GM21825 (cell line): ENCODE data around the gene ZNF768.
"Not testable (repeated sequence)": the region's sequence is repeated elsewhere in the genome, so short reads cannot be mapped to it uniquely, and the experiment has no call there.

ENCODE experiments used
- ATAC-seq: cut with Tn5 transposase; IDR thresholded peaks from one replicate; pipeline ENCODE4 v1.9.1; 2021; ENCODE audit warnings: mild to moderate bottlenecking, moderate library complexity; ENCODE audit not compliant: unreplicated experiment

Gene ZNF768

GRCh38 chr16:30533748-30534367 is 7.5 kb upstream of the ZNF768 start:
- ATAC-seq, result peak; percentile 14

DNA sequence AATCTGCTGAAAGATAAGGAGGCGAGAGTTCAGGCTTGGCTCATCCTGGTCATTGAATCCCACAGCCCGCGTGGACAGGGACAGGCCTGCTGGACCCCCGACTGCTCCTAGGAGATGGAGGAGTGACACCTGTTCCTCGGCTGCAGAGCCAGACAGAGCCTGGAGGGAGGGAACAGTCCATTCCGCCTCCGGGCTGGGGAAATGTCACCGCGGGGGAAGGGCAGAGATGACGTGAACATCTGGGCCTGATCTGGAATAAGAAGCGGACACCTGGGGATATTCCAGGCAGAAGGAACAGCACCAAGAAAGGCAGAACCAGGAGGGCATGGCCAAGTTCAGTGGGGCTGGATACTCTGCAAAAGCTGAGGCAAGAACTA is 6.8 kb upstream of the ZNF768 start:
- no peak for ATAC-seq

DNA sequence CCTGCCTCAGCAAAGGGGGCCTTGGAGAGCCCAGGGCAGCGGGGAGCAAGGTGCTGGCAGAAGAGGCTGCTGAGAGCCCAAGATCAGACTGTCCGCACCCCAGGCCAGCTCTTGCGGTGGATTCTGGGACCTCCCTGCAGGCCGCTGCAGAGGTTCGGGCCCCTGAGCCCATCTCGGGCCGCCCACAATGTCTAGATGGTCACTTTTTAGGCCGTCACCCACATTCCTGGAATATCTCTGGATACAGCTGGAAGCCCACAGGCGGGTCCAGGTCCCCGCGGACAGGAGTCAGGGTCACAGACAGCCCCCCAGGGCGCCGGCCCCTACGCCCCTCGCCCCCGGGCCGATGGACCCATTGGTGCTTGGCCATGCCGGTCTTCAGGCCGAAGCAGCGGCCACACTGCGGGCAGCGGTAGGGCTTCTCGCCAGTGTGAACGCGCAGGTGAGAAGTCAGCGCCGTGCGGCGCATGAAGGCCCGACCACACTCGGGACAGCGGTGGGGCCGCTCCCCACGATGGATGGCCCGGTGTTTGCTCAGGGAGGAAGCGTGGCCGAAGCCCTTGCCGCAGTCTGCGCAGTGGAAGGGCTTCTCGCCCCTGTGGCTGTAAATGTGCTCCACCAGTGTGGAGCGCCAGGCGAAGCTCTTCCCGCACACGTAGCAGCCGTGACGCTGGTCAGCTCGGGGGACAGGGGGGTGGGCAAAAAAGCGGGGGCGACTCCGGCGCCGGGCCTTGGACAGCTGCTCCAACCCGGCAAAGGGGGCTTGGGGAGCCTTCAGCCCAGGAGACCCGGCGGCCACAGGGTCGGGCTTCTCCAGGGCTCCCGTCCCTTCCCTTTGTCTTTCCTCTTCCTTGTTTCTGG is 6.1 kb upstream of the ZNF768 start:
- no peak for ATAC-seq

DNA sequence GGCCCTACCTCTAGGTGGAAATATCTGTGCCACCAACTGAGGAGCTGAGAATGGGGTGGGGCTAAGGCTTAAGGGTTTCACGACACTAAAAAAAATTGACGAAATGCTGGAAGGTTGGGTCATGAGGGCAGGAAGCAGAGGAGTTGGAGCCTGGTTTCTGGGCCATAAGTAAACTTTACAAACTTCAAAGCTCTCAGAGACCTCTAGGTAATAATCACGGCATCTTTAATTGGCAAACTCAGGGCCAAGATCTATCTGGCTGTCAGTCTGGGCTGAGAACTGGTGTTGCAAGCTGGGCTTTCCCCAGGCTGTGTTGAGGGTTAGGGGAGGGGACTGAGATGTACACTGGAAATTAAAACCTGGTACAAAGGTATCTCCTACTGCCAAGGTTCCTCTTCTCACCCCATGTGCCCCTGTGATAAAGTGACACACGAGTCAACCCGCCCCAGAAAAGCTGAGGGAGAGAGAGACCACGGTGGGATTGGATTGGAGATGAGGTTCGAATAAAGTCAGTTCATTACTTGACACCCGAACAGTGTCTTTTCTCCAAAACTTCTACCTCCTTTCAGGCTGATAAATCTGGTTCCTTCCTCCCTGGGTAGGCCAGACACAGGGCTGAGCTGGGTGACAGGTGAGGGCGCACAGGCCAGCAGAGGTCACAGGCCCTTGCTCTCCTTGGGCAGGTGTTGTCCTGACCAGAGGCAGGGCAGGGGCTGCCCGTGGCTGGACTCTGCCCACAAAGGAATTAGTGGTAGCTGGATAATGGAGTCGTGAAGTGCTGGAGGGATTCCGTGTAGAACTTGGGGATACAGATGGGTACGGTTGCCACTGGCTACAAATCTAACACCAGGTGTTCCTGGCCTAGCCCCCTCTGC is 4.0 kb upstream of the ZNF768 start:
- no peak for ATAC-seq

- ATAC-seq, result no peak
Observed at GRCh38 chr16:30528799-30529457, 2.6 kb upstream of the ZNF768 start.

DNA sequence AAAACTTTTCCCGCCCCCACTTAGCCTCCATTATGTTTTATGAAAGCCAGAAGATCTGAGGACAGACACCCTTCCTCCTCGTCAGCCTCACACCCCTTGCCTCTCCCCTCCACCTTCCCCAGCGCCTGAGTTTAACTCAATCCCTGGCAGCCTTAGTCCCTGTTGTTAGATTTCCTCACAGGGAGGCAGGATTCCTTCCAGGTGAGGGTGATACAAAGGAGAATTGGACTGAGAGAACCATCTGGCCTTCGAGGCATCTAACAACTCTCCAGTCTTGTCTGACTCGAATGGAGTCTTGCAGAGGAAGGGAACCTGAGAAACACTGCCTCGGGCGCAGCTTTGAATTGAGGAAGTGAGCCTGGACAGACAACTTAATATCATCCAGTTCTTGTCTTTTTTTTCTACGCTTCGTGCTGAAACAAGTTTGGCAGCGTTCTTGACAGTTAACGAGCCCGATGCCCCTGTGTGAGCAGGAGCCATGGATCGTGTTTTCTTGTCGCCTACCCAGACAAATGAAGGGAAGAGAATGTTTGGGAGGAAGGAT is 1.3 kb upstream of the ZNF768 start:
- ATAC-seq, result no peak

DNA sequence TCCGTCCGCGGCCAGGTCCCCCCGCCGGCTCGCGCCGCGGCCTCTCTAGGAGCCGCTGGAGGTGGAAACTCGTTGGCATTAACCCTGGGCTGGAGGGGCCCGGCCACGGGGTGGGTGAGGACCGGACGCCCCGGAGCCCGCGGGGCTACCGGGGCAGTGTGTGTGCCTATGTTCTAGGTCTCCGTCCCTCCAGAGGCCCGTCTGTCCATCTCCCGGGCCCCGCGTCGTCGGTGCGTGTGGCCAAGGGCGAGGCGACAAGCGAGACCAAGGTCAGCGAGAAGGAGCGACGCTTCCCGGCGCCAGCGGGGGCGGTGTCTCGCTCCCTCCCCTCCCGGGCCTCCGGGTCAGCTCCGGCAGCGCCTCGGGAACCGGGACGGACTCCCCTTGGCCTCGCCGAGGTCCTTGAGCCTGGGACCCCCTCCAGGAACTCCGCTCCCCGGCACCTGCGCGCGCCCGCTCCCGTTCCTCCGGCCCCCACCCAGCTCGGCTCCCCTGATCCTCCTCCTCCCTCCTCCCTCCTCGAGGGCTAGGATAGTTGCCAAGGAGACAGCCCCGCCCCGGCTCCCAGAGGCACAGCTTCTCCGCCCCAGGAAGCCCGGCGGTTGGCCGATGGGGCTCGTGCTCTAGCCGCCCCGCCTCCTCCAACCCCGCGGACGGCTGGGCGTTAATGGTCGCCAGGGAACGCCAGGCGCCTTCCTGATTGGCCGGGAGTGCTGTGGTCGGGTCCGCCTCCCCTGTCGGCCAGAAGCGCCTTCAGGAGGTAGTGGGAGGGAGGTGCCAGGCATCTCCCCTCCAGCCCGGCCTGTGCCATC is 663 bp upstream of the ZNF768 start:
- ATAC-seq, result peak; percentile 78

DNA sequence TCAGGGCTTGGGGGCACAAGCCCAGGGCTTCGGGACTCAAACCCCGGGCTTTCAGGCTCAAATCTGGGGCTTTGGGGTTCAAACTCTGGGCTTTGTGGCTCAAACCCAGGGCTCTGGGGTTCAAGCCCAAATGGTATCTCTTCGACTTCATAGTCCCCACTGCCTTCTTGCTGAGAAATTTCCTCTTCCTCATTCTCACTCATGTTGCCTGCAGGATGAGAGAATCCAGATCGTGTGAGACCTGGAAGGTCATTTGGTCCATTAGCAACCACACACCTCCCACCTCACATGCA is 576 bp downstream of the ZNF768 start:
- ATAC-seq, result no peak

DNA sequence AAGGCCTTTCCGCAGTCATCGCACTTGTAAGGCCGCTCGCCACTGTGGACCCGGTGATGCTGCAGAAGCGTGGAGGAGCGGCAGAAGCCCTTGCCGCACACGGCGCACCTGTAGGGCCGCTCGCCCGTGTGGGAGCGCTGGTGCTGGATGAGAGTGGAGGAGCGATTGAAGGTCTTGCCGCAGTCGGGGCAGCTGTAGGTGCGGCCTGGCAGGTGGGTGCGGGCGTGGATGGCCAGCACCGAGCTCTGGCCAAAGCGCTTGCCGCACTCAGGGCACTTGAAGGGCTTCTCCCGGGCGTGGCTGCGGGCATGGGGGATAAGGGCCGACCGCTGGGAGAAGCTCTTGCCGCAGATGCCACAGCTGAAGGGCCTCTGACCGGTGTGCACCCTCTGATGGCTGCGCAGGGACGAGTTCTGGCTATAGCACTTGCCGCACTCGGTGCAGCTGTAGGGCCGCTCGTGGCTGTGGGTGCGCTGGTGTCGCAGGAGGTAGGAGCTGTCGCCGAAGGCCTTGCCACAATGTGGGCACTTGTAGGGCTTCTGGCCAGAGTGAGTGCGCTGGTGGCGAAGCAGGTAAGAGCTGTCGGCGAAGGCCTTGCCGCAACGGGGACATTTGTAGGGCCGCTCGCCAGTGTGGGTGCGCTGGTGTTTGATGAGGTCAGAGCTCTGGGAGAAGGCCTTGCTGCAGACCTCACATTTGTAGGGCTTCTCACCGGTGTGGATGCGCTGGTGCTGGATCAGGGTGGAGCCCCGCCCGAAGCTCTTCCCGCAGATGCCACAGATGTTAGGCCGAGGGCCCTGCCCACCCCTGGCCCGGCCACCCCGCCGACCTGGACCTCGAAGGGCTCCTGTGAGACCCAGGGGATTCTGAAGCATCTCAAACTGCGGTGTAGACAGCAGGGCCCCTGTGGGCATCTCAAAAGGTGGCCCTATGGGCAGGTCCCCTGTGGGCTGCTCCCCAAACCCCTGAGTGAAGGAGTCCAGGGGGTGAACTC is 1.5 kb downstream of the ZNF768 start:
- ATAC-seq, result no peak

DNA sequence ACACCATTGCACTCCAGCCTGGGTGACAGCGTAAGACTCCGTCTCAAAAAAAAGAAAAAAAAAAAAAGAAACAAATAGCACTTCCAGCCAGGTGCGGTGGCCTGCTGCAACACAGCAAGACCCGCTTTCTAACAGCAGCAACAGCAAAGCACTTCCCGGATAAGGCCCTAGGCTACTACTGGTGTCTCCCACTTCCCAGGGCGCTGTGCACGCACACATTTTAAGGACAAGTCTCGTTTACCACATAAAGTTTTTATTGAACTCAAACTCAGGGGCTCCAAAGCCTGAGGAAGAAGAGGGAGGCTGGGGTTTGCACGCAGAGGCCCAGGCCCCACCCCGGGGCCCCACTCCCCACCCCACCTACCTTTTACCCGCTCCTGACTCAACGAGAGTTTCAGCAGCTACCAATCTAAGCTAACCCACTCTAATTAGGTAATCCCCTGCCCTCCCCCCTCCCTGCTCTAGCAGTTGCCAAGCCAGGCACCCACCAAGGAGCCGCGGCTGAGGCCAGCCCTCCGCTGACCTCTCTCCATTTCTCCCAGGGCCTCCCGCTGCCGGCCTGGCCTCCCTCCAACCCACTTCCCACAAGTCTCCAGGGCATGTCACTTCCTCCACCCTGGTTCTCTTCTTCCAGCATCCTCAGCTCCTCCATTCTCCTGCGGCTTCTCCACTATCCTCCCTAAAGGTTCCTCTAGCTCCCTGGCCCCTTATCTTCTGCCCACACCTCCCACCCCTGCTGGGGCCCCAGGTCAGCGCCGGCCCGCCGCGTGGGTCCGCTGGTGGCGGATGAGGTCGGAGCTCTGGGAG is 2.4 kb downstream of the ZNF768 start:
- no peak for ATAC-seq

GRCh38 chr16:30522702-30523463 is 3.5 kb downstream of the ZNF768 start:
- not testable (repeated sequence) for ATAC-seq

DNA sequence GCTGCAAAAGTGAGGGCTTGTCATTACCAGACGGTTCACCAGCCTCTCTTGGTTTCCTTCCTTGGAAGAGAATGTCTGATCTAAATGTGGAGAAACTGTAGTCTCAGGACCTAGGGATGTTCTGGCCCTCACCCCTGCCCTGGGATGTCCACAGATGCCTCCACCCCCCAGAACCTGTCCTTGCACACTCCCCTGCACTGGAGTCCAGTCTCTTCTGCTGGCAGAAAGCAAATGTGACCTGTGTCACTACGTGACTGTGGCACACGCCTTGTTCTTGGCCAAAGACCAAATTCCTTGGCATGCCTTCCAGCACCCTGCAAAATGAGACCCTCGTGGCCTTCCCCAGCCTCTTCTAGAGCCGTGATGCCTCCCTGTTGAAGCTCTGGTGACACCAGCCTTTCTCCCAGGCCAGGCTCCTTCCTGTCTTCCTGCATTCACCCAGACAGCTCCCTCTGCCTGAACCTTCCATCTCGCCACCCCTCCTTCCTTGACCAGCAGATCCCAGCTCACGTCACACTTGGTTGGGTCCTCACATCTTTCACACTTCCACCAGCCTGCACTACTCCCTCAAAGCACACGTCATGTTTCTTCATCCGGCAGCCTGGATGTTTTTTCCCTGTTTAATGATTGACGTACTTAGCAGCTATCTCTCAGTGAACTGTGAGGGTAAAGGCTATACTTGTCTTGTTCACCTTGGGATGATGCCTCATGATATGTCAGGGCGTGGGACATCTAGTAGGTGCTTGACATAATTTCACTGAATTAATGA is 4.3 kb downstream of the ZNF768 start:
- ATAC-seq, result no peak

DNA sequence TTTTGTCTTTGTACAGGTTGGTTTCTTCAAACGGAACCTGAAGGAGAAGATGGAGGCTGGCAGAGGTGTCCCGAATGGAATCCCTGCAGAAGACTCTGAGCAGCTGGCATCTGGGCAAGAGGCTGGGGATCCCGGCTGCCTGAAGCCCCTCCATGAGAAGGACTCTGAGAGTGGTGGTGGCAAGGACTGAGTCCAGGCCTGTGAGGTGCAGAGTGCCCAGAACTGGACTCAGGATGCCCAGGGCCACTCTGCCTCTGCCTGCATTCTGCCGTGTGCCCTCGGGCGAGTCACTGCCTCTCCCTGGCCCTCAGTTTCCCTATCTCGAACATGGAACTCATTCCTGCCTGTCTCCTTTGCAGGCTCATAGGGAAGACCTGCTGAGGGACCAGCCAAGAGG is 4.9 kb downstream of the ZNF768 start:
- ATAC-seq, result no peak

- no peak for ATAC-seq
Observed at GRCh38 chr16:30519120-30520049, 7.0 kb downstream of the ZNF768 start.

GRCh38 chr16:30518552-30518951 is 7.8 kb downstream of the ZNF768 start:
- no peak for ATAC-seq

DNA sequence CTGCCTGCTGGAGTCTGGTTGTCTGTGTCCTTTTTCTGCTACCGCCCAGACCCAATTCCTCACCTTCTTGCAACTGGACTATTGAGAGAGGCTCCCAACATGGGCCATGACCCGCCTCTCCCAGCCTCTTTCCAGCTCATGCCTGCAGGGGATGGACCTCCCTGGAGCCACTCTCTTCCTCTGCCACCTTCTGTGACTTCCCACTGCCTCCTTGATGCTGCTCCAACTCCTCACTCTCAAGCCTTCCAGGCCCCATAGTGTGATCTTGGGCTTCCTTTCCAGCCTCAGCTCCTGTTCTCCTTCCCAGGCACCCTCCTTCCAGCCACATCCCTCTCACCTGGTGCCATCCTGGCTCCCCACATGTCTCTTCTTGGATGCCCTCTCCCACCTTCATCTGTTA is 11.1 kb downstream of the ZNF768 start:
- no peak for ATAC-seq
